Raji (cell line): ENCODE data around the gene DCTPP1.

Experiments
- POLR2A ChIP-seq: IDR thresholded peaks from 2 replicates; pipeline ENCODE4 v1.6.1; 2011; ENCODE audit warnings: low read depth, low read length, control low read depth; ENCODE audit not compliant: insufficient read depth

The DCTPP1 gene

DNA sequence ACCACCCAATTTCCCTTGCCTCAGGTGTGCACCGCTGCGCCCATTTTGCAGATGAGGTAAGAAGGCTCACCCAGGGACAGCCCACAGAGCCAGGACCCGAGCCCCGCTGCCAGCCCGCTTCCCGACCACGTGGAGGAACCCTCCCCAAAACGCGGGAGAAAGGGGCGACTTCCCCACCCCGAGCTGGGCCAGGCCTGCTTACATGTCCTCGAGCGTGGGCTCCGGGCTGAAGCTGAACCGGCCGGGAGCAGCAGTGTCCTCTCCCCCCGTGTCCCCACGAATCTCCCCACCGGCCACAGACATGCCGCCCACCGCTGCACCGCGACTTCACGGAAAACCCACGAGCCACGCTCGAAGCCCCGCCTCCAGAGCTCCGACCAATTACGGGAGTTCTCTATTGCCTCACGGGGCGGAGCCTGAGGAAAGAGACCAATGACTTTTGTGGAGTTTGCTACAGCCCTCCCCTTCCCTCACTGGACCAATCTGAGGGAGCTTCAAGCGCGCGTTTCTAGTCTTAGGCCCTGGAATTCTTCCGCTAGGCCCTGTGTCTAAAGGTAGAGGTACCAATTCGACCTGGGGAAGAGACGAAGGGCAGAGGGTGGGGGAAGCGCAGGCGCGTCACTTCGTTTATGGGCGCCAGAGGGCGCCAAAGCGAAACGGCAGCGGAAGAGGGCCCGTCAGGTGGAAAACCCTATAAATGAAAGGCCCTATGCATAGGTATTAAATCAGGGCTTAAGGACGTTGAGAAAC is at the start of gene DCTPP1:
Gene DCTPP1, minus strand, starts transcription at position 353 of the 750 bp plus-strand sequence. Its CDS starts 50 bp downstream, at position 303.
- peak; percentile 66 for TF ChIP-seq POLR2A

DNA sequence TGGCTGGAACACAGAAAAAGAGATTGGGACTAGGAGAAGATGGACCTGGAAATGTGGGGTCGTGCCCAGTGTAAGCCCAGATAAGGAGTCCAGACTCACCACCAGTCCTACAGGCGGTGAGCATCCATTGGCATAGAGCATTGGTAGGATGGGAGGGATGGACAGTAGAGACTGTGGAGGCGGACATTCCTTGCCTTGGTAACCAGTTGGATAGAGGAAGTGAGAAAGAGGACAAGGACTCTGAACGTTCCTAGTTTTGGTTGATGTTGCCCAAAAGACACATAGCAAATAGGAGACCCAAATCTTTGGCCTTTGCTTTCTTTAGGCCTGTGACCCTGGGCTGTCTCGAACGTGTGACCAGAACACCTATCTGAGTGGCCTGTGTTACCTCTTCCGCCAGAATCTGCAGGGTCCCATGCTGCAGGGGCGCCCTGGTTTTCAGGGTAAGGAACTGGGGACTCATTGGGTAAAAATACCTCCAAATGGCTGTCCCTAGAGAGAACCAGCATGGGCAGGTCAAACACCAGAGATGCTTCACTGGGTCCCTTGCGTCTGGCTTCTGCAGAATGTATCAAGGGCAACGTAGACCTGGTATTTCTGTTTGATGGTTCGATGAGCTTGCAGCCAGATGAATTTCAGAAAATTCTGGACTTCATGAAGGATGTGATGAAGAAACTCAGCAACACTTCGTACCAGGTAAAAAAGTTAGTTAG is 49.1 kb upstream of the DCTPP1 start:
- TF ChIP-seq POLR2A = no peak

DNA sequence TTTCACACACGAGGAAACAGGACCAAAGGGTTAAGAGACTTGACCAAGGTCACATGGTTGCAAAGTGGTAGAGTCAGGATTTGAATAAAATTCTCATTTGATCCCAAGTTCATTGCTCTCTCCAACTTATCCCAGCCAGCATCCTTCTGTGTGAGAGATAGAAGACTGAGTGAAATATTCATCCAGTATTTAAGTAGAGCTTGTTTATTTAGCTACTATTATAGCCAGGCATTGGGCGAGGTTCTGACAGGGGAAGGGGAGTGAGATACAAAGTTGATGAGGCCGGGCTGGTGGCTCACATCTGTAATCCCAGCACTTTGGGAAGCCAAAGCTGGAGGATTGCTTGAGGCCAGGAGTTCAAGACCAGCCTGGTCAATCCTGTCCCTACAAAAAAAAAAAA is 47.2 kb upstream of the DCTPP1 start:
- TF ChIP-seq POLR2A = no peak

DNA sequence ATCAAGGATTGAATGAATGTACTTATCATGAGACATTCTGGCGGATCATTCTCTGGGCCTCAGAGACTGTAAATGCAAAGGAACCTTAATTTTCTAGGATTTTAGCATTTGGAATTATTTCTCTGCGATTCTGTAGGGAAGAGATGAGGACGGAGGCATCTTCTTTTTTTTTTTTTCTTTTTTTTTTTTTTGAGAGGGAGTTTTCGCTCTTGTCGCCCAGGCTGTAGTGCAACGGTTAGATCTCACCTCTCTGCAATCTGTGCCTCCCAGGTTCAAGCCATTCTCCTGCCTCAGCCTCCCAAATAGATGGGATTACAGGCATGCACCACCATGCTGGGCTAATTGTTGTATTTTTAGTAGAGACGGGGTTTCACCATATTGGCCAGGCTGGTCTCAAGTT is 44.9 kb upstream of the DCTPP1 start:
- no peak for TF ChIP-seq POLR2A

DNA sequence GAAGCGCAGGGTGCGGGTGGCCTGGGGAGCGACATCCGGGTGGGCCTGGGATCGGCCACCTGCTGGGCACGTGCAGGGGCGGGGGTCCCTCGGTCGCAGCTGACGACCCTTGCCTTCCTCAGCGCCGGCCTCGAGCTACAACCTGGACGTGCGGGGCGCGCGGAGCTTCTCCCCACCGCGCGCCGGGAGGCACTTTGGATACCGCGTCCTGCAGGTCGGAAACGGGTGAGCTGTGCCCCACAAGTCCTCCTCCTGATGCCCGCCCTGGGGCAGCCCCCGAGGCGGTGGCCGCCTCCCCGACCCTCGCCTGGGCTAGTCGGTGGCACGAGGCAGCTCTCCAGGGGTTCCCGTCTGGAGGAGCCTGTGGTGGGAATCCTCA is 44.2 kb upstream of the DCTPP1 start:
- no peak for TF ChIP-seq POLR2A

DNA sequence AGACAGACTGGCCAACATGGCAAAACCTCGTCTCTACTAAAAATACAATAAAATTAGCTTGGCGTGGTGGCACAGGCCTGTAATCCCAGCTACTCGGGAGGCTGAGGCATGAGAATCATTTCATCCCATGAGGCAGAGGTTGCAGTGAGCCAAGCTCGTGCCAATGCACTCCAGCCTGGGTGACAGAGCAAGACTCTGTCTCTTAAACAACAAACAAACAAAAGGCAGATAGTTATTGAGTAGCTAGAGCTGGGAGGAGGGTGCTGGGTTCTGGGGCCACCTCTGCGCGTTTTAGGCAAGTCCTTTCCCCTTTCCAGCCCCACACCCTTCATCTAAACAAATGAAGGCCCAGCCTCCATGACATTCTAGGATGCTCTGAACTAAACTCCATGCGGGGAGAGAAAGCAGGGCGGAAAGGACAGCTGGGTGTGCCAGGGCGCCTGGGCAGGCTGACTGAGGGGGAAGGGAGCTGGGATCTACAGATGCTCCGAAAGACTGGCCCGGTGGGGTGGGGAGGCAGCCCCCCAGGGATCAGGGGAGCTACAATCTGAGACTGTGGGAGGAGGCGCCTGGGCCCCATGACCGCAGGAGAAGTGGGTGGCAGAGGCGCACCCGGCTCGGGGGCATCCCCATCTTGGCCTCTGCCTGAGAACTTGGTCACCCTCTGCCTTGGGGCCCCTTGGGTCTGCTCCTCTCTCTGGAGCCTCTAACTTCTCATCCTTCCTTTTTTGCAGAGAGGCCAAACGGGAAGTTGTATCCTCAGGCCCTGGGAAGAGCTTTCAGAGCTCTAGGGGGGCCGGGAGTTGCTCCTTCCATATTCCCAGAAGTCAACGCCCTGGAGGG is 43.6 kb upstream of the DCTPP1 start:
- TF ChIP-seq POLR2A = no peak

DNA sequence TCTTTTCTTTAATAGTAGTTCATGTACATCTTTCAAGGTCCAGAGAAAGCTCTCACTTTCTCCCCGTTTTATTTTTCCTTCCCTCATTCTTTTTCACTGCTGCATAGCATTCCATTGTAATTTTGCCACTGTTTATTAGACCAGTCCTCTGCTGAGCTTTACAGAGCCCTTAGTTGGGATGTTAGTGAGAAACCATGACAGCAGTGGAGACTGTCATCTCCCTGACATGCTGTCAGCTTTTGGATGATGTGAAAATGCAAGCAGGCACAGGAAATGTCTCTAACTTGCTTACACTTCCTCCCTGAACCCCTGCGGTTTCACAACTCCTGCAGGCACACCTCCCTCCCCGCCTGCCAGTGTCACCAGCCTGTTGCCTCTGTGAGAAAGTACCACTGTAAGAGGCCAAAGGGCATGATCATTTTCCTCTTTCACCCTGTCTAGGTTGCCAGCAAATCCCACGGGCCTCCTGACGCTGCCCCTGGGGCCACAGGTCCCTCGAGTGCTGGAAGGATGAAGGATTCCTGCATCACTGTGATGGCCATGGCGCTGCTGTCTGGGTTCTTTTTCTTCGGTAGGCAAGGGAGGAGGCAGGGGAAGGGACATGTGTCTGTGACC is 42.6 kb upstream of the DCTPP1 start, which contains the start of gene ITGAL:
Gene ITGAL, plus strand, starts transcription at position 415 of the 615 bp plus-strand sequence. Its CDS starts 96 bp downstream, at position 511.
- peak; percentile 64 for TF ChIP-seq POLR2A

DNA sequence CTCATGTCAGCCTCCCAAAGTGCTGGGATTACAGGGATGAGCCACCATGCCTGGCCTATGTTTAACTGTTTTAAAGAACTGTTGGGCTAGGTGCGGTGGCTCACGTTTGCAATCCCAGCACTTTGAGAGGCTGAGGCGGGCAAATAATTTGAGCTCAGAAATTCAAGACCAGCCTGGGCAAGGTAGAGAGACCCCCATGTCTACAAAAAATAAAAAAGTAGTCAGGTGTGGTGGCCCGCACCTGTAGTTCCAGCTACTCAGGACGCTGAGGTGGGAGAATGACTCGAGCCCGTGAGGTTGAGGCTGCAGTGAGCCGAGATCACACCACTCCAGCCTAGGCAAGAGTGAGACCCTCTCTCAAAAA is 40.8 kb upstream of the DCTPP1 start:
- TF ChIP-seq POLR2A = no peak

DNA sequence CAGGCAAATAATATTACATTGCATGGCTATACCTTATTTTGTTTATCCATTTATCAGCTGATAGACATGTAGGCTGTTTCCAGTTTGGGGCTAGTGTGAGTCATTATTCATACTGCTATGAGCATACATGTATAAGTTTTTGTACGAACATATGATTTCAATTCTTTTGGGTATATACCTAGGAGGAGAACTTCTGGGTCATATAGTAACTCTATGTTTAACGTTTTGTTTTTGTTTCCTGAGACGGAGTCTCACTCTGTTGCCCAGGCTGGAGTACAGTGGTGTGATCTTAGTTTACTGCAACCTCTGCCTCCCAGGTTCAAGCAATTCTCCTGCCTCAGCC is 40.3 kb upstream of the DCTPP1 start:
- TF ChIP-seq POLR2A = no peak

DNA sequence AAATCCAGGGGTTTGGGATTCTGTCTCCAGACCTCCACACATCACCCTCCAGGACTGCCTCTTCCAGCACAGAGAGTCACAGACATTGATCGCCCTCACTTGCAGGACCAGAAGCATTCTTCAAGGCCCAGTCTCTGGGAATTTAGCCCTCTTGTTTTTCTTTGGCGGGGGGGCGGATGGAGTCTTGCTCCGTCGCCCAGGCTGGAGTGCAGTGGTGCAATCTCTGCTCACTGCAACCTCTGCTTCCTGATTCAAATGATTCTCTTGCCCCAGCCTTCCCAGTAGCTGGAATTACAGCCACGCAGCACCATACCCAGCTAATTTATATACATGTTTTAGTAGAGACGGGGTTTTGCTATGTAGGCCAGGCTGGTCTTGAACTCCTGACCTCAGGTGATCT is 34.2 kb upstream of the DCTPP1 start:
- TF ChIP-seq POLR2A = no peak

DNA sequence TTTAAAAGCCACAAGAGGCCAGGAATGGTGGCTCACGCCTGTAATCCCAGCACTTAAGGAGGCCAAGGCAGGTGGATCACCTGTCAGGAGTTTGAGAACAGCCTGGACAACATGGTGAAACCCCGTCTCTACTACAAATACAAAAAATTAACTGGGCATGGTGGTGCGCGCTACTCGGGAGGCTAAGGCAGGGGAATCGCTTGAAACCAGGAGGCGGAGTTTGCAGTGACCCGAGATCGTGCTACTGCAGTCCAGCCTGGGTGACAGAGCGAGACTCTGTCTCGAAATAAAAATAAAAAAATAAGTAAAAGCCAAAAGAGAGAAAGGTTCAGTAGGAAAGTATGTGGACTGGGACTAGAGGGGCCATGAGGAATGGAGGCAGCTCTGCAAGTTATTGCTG is 29.6 kb upstream of the DCTPP1 start:
- no peak for TF ChIP-seq POLR2A

DNA sequence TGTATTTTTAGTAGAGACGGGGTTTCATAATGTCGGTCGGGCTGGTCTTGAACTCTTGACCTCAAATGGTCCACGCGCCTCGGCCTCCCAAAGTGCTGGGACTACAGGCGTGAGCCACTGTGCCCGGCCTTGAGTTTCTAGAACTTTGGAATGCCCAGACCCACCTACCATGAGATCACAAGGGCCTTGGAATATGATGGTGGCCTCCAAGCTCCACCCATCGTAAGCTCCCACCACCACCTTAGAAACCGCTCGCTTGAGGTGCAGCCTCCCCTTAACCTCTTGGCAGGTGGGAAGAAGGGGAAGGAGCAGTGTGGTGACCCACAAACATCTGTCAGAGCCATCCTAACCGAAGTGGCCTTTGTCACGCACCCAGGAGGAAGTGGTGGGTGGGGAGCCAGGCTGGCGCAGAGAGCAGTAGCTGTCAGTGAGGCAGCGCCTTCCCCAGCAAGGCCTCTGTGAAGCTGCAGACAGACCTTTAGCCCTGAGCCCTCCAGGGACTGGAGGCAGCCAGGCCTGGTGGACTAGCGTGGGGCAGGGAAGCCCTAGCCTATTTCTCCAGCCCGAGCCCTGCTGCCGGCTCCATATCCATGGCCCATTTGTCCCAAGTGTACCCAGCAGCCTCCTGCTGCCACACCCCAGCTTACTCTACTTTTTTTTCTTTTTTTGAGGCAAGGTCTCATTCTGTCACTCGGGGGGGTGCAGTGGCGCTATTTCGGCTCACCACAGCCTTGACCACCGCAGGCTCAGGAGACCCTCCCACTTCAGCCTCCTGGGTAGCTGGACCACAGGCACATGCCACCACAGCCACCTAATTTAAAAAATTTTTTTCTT is 28.9 kb upstream of the DCTPP1 start:
- TF ChIP-seq POLR2A = no peak

DNA sequence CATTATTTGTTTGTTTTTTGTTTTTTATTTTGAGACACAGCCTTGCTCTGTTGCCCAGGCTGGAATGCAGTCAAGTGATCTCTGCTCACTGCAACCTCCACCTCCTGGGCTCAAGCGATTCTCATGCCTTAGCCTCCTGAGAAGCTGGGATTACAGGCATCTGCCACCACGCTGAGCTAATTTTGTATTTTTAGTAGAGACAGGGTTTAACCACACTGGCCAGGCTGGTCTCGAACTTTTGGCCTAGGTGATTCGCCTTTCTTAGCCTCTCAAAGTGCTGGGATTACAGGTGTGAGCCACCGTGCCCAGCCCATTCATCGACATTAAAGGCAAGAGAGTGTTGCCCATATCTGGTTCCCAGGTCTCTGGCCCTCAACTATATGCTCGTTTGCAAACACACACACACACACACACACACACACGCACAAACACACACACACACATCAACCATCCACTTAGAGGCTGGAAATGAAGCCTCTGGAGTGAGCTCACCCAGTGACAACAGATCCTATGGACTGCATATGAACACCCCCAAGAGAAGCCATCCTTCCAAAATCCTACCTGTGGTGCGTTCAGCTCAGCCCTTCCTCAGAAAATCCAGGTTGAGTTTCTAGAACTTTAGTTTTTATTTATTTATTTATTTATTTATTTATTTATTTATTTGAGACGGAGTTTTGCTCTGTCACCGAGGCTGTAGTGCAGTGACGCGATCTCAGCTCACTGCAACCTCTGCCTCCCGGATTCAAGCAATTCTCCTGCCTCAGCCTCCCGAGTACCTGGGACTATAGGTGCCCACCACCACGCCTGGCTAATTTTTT is 28.1 kb upstream of the DCTPP1 start:
- TF ChIP-seq POLR2A = no peak

DNA sequence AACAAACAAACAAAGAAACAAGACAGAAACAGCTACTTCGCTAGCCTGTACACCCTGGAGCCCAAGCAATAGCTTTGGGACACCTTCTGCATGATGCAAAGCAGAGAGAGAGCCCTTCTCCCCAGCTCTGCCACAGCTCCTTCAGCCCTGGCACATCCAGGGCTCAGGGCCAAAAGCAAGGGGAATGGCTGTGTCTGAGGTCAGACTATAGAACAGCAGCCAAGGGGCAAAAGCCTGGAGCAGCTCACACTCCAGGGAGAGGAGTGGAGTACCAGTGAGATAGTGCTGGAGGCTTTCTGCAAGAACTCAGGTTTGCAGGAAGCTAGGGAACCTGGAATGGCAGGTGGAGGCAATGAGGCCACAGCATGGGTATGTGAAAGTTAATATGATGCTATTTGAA is 27.4 kb upstream of the DCTPP1 start:
- no peak for TF ChIP-seq POLR2A
